ENCODE measurements around the gene ZNF710.

Gene ZNF710

GRCh38 chr15:90018216-90018831 is 17.2 kb downstream of the ZNF710 start:
- no peak for DNase-seq (ENCODE audit: low read depth)

GRCh38 chr15:90019611-90020010 is 18.5 kb downstream of the ZNF710 start:
- no peak for DNase-seq (ENCODE audit: low read depth)

GRCh38 chr15:90020021-90020735 is 19.1 kb downstream of the ZNF710 start:
- no peak for DNase-seq (ENCODE audit: low read depth)

GRCh38 chr15:90020936-90021507 is 19.9 kb downstream of the ZNF710 start:
- no peak for DNase-seq (ENCODE audit: low read depth)

- no peak for DNase-seq (ENCODE audit: low read depth)
Measured at GRCh38 chr15:90022345-90022744, 21.2 kb downstream of the ZNF710 start.

- no peak for DNase-seq (ENCODE audit: low read depth)
Measured at GRCh38 chr15:90022905-90023700, 22.0 kb downstream of the ZNF710 start.

GRCh38 chr15:90024406-90024805 is 23.3 kb downstream of the ZNF710 start:
- DNase-seq (ENCODE audit: low read depth): no peak

- no peak for DNase-seq (ENCODE audit: low read depth)
Measured at GRCh38 chr15:90025489-90026033, 24.4 kb downstream of the ZNF710 start.

- DNase-seq (ENCODE audit: low read depth): no peak
Measured at GRCh38 chr15:90028376-90028944, 27.3 kb downstream of the ZNF710 start.

GRCh38 chr15:90029024-90029423 is 27.9 kb downstream of the ZNF710 start:
- DNase-seq (ENCODE audit: low read depth): no peak

- DNase-seq (ENCODE audit: low read depth): no peak
Measured at GRCh38 chr15:90030376-90030775, 29.3 kb downstream of the ZNF710 start.

GRCh38 chr15:90031231-90031791 is 30.2 kb downstream of the ZNF710 start:
- DNase-seq (ENCODE audit: low read depth): peak; percentile 50

GRCh38 chr15:90033006-90033405 is 31.9 kb downstream of the ZNF710 start:
- no peak for DNase-seq (ENCODE audit: low read depth)

- no peak for DNase-seq (ENCODE audit: low read depth)
Measured at GRCh38 chr15:90033448-90033847, 32.3 kb downstream of the ZNF710 start.

GRCh38 chr15:90035095-90035839 is 34.1 kb downstream of the ZNF710 start:
- no peak for DNase-seq (ENCODE audit: low read depth)

GRCh38 chr15:90035840-90036230 is 34.7 kb downstream of the ZNF710 start:
- no peak for DNase-seq (ENCODE audit: low read depth)

- DNase-seq (ENCODE audit: low read depth): no peak
Measured at GRCh38 chr15:90036343-90036742, 35.2 kb downstream of the ZNF710 start.

- DNase-seq (ENCODE audit: low read depth): no peak
Measured at GRCh38 chr15:90036806-90037510, 35.8 kb downstream of the ZNF710 start.

GRCh38 chr15:90037511-90037860 is 36.4 kb downstream of the ZNF710 start:
- DNase-seq (ENCODE audit: low read depth): peak; percentile 25

GRCh38 chr15:90037961-90038631 is 37.0 kb downstream of the ZNF710 start:
- DNase-seq (ENCODE audit: low read depth): no peak
